ENCODE data around the gene FIS1.

DNA sequence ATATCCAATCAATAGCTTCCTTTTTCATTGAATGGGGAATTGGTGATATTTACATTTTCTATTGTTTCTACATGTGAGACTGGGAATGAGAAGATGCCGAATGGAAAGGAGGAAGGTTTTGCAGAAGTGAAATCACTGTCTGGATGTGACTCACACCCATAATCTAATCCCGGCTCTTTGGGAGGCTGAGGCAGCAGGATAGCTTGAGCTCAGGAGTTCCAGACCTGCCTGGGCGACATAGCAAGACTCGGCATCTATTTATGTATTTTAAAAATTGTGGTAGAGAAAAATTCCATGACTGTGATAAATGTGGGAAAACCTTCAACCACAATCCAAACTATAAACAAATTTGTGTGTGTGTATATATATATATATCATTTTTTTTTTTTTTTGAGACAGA, 10.9 kb upstream of the FIS1 start:
- TF ChIP-seq, protein P1, sequence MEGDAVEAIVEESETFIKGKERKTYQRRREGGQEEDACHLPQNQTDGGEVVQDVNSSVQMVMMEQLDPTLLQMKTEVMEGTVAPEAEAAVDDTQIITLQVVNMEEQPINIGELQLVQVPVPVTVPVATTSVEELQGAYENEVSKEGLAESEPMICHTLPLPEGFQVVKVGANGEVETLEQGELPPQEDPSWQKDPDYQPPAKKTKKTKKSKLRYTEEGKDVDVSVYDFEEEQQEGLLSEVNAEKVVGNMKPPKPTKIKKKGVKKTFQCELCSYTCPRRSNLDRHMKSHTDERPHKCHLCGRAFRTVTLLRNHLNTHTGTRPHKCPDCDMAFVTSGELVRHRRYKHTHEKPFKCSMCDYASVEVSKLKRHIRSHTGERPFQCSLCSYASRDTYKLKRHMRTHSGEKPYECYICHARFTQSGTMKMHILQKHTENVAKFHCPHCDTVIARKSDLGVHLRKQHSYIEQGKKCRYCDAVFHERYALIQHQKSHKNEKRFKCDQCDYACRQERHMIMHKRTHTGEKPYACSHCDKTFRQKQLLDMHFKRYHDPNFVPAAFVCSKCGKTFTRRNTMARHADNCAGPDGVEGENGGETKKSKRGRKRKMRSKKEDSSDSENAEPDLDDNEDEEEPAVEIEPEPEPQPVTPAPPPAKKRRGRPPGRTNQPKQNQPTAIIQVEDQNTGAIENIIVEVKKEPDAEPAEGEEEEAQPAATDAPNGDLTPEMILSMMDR (IDR thresholded peaks at IDR 0.05), result no peak
- no peak for TF ChIP-seq EZH2 (IDR thresholded peaks at IDR 0.05; ENCODE audit: borderline replicate concordance, insufficient read depth, low read depth, low read length, poor library complexity, severe bottlenecking)
